Activated CD8-positive, alpha-beta T cell treated with anti-CD3 and anti-CD28 coated beads, Interleukin-2, amount 10 ng/mL, durations not matched to agents 7 days and 5 days (primary cell): ENCODE measurements around the gene MPHOSPH8. TPM values are rescaled to one million over a fixed set of nuclear protein-coding genes. Genes with fewer than 3 reads are reported as not detected.
"Not testable (repeated sequence)": the region's sequence is repeated elsewhere in the genome, so short reads cannot be mapped to it uniquely, and the experiment has no call there.

Experiments used
- ATAC-seq: fragments of 150-1000 bp; cut with Tn5 transposase; one replicate; pipeline ENCODE4 v1.10.0; 2021; ENCODE audit warnings: moderate library complexity
- CTCF ChIA-PET: fragments of 350-600 bp; sonication (Branson Sonifier 250); formaldehyde crosslinking; loops from one replicate; lab custom pipeline; 2021; ENCODE audit warnings: antibody characterized with exemption; lab: Charles Lee
- POLR2A ChIA-PET: fragments of 350-600 bp; sonication (Branson Sonifier 250); formaldehyde crosslinking; loops from one replicate; lab custom pipeline; 2021; ENCODE audit warnings: antibody characterized with exemption; lab: Charles Lee
- DNase-seq: peaks from one replicate; pipeline ENCODE4 v3.0.0-alpha.2; 2020
- H3K27ac Mint-ChIP-seq: one replicate; pipeline ENCODE4 v1.8.0; 2021; ENCODE audit warnings: mild to moderate bottlenecking, mixed read lengths
- H3K27me3 Mint-ChIP-seq: one replicate; pipeline ENCODE4 v1.8.0; 2021; ENCODE audit warnings: low read depth, mixed read lengths
- H3K36me3 Mint-ChIP-seq: one replicate; pipeline ENCODE4 v1.8.0; 2021; ENCODE audit warnings: low read depth, mixed read lengths
- H3K4me1 Mint-ChIP-seq: one replicate; pipeline ENCODE4 v1.8.0; 2021; ENCODE audit warnings: low read depth, mixed read lengths
- H3K4me3 Mint-ChIP-seq: one replicate; pipeline ENCODE4 v1.8.0; 2021; ENCODE audit warnings: mild to moderate bottlenecking, mixed read lengths
- H3K9me3 Mint-ChIP-seq: one replicate; pipeline ENCODE4 v1.8.0; 2022; ENCODE audit warnings: mixed read lengths; ENCODE audit not compliant: insufficient read depth
- total RNA-seq, 2 experiments: library from RNA; stranded (reverse); gene quantifications; one replicate each; pipeline ENCODE4 v1.2.3, GENCODE V29; 2021

MPHOSPH8 gene
- total RNA-seq, 2 experiments from 2014 or later: 32.1 to 32.6 TPM

- H3K9me3 Mint-ChIP-seq: no peaks in the 10 kb centered on the region
- no peak overlapping the region for H3K4me3 Mint-ChIP-seq
- no peaks in the 10 kb centered on the region for H3K4me1 Mint-ChIP-seq
- DNase-seq: no peak
- H3K36me3 Mint-ChIP-seq: peaks cover 30% of the 10 kb centered on the region
- POLR2A ChIA-PET: no interaction called here
- no peaks in the 10 kb centered on the region for H3K27me3 Mint-ChIP-seq
- no peak for ATAC-seq
- CTCF ChIA-PET: no interaction called here
- H3K27ac Mint-ChIP-seq: no peak overlapping the region
Observed at GRCh38 chr13:19695829-19696228, 62.4 kb downstream of the MPHOSPH8 start.

- H3K27me3 Mint-ChIP-seq, H3K27ac Mint-ChIP-seq, H3K4me1 Mint-ChIP-seq, H3K4me3 Mint-ChIP-seq, H3K9me3 Mint-ChIP-seq, ATAC-seq, POLR2A ChIA-PET, DNase-seq, CTCF ChIA-PET: not testable (repeated sequence)
- H3K36me3 Mint-ChIP-seq: peaks cover 20% of the 10 kb centered on the region
Observed at GRCh38 chr13:19700963-19701362, 67.5 kb downstream of the MPHOSPH8 start.

DNA sequence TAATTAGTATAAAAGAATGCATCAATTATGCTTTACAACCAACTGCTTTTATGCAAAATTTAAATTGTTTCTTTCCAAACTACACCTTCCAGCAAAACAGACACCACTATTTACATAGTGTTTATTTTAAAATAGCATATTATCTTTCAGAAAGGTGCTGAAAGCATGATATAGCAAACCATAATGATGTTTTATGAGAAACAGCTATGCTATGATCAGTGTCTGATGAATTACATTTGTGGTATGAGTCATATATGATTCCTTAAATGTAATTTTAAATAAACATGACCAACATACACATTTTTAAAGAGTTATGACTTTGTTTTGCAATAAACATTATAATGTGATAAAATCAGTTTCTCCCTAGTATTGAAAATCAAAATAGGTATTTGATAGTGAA, 68.2 kb downstream of the MPHOSPH8 start:
- DNase-seq, H3K27me3 Mint-ChIP-seq, CTCF ChIA-PET, H3K4me1 Mint-ChIP-seq, H3K27ac Mint-ChIP-seq, POLR2A ChIA-PET, ATAC-seq, H3K4me3 Mint-ChIP-seq, H3K9me3 Mint-ChIP-seq: not testable (repeated sequence)
- H3K36me3 Mint-ChIP-seq: peaks cover 19% of the 10 kb centered on the region

GRCh38 chr13:19704256-19704655, 70.8 kb downstream of the MPHOSPH8 start:
- POLR2A ChIA-PET, DNase-seq, H3K27me3 Mint-ChIP-seq, CTCF ChIA-PET, H3K4me3 Mint-ChIP-seq, H3K4me1 Mint-ChIP-seq, ATAC-seq, H3K27ac Mint-ChIP-seq, H3K9me3 Mint-ChIP-seq: not testable (repeated sequence)
- peaks cover 13% of the 10 kb centered on the region for H3K36me3 Mint-ChIP-seq

DNA sequence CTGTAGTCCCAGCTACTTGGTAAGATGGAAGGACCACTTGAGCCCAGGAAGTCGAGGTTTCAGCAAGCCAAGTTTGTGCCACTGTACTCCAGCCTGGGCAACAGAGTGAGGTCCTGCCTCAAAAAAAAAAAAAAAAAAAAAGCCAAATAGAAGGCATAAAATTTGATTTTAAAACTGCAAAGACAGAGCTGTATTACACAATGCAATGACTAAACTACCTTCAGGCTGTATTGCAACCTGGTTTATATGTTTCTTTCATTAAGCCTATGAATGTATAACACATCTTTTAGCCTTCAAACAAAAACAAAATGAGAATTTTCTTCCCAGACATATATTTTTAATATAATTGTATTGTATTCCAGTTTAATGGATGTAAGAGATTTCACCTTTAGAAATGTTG, 75.6 kb downstream of the MPHOSPH8 start:
- CTCF ChIA-PET, H3K9me3 Mint-ChIP-seq, DNase-seq, POLR2A ChIA-PET, H3K27ac Mint-ChIP-seq, H3K27me3 Mint-ChIP-seq, H3K4me3 Mint-ChIP-seq, ATAC-seq, H3K4me1 Mint-ChIP-seq: not testable (repeated sequence)
- H3K36me3 Mint-ChIP-seq: peaks cover 17% of the 10 kb centered on the region

- CTCF ChIA-PET, H3K27me3 Mint-ChIP-seq, H3K27ac Mint-ChIP-seq, H3K9me3 Mint-ChIP-seq, DNase-seq, H3K4me1 Mint-ChIP-seq, ATAC-seq, POLR2A ChIA-PET, H3K4me3 Mint-ChIP-seq: not testable (repeated sequence)
- H3K36me3 Mint-ChIP-seq: peaks cover 21% of the 10 kb centered on the region
Observed at GRCh38 chr13:19709782-19710181, 76.3 kb downstream of the MPHOSPH8 start.

DNA sequence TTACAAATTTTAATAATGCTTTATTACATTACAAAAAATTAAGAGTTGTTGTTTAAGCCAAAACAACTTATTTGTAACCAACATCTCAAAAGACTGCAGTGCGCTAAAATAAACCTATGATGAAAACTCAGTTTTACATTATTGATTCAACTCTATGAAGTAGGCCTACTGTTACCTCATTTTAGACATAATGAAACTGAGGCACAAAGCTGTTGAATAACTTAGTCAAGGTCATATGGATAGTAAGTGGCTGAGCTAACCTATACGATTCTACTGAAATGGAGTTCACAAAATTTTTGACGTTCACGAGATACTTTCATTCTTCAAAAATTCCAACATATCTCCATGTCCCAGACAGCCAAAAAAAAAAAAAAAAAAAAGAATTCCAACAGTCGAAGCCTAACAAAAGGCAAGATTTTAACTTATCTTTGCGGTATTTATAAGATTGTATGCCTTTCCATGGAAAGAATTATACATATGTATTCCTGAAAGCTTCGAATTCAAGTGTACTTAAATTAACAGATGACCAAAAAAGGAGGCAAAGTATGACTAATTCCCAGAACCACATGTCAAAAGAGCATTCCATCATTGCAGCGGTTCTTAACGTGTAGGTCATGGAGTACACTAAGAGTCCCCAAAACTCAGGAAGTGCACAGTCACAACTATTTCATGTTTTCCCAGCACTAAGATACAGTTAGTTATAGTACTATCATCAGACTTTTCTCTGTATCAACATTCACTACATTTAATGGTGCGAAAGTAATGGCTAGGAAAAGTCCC, 79.9 kb downstream of the MPHOSPH8 start:
- Mint-ChIP-seq H3K36me3 (peaks cover 40% of the 10 kb centered on the region), H3K27me3 (no peaks in the 10 kb centered on the region), H3K4me1 (peaks cover 7% of the 10 kb centered on the region), H3K4me3 (no peak overlapping the region), H3K27ac (no peak overlapping the region), H3K9me3 (no peaks in the 10 kb centered on the region)
- DNase-seq (no peak), ATAC-seq (no peak)
- ChIA-PET CTCF (no interaction called here), POLR2A (no interaction called here)

GRCh38 chr13:19720039-19720438, 86.6 kb downstream of the MPHOSPH8 start:
- no peak overlapping the region for H3K27ac Mint-ChIP-seq
- H3K4me1 Mint-ChIP-seq: peaks cover 4% of the 10 kb centered on the region
- H3K4me3 Mint-ChIP-seq: no peak overlapping the region
- H3K27me3 Mint-ChIP-seq: no peaks in the 10 kb centered on the region
- ChIA-PET CTCF (no interaction called here), POLR2A (no interaction called here)
- no peak for ATAC-seq
- H3K9me3 Mint-ChIP-seq: no peaks in the 10 kb centered on the region
- peaks cover 29% of the 10 kb centered on the region for H3K36me3 Mint-ChIP-seq
- DNase-seq: no peak

Other genes with a start within 250 kb of the MPHOSPH8 start
- gene TPTE2, start 72.1 kb upstream of the MPHOSPH8 start, total RNA-seq: not detected
- 10 to 100 TPM; 70.9 to 72.2 TPM for gene PSPC1, start 149.3 kb downstream of the MPHOSPH8 start, total RNA-seq
- 10 to 100 TPM; 15.8 to 18.2 TPM for gene ZMYM5, start 230.0 kb downstream of the MPHOSPH8 start, total RNA-seq